Measurements from ENCODE around the gene IL16.

The IL16 gene

DNA sequence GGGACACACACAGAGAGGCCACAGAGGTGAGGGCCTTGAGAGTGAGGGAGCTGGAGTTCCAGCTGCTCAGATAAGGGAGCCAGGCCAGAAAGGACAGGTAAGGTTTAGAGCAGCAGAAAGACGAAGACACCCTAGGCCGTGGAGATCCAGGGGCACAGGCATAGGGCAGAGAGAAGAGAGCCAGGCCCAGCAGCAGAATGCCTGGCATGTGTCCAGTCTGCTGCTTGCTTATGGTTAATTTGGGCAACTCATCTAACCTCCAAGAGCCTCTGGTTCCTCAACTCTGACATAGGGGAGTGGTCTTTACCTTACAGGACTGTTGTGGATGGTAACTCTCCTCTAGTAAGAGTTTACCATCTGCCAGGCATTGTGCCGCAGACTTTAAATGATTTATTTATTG lies 91.4 kb downstream of the IL16 start:
- no peak for DNase-seq (ENCODE audit: low read depth in 1 of 2, low spot score in 1 of 2)
- Histone ChIP-seq H3K27ac (replicated peaks) (no peak overlapping the region), H3K4me3 (replicated peaks; ENCODE audit: insufficient read depth, low read length) (no peak overlapping the region), H3K27me3 (ENCODE audit: insufficient read depth, poor library complexity, severe bottlenecking) (no peaks in the 10 kb centered on the region)
- TF ChIP-seq, protein P1, sequence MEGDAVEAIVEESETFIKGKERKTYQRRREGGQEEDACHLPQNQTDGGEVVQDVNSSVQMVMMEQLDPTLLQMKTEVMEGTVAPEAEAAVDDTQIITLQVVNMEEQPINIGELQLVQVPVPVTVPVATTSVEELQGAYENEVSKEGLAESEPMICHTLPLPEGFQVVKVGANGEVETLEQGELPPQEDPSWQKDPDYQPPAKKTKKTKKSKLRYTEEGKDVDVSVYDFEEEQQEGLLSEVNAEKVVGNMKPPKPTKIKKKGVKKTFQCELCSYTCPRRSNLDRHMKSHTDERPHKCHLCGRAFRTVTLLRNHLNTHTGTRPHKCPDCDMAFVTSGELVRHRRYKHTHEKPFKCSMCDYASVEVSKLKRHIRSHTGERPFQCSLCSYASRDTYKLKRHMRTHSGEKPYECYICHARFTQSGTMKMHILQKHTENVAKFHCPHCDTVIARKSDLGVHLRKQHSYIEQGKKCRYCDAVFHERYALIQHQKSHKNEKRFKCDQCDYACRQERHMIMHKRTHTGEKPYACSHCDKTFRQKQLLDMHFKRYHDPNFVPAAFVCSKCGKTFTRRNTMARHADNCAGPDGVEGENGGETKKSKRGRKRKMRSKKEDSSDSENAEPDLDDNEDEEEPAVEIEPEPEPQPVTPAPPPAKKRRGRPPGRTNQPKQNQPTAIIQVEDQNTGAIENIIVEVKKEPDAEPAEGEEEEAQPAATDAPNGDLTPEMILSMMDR (IDR thresholded peaks at IDR 0.05; ENCODE audit: insufficient read depth, low read length): no peak
- no peak for TF ChIP-seq GABPA (IDR thresholded peaks at IDR 0.05; ENCODE audit: low read depth)
- no peak for TF ChIP-seq POLR2AphosphoS5 (IDR thresholded peaks at IDR 0.05; ENCODE audit: low read depth)
- TF ChIP-seq, protein P2, sequence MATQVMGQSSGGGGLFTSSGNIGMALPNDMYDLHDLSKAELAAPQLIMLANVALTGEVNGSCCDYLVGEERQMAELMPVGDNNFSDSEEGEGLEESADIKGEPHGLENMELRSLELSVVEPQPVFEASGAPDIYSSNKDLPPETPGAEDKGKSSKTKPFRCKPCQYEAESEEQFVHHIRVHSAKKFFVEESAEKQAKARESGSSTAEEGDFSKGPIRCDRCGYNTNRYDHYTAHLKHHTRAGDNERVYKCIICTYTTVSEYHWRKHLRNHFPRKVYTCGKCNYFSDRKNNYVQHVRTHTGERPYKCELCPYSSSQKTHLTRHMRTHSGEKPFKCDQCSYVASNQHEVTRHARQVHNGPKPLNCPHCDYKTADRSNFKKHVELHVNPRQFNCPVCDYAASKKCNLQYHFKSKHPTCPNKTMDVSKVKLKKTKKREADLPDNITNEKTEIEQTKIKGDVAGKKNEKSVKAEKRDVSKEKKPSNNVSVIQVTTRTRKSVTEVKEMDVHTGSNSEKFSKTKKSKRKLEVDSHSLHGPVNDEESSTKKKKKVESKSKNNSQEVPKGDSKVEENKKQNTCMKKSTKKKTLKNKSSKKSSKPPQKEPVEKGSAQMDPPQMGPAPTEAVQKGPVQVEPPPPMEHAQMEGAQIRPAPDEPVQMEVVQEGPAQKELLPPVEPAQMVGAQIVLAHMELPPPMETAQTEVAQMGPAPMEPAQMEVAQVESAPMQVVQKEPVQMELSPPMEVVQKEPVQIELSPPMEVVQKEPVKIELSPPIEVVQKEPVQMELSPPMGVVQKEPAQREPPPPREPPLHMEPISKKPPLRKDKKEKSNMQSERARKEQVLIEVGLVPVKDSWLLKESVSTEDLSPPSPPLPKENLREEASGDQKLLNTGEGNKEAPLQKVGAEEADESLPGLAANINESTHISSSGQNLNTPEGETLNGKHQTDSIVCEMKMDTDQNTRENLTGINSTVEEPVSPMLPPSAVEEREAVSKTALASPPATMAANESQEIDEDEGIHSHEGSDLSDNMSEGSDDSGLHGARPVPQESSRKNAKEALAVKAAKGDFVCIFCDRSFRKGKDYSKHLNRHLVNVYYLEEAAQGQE (IDR thresholded peaks at IDR 0.05; ENCODE audit: insufficient replicate concordance, low read depth): no peak
- TF ChIP-seq SPI1 (IDR thresholded peaks at IDR 0.05; ENCODE audit: borderline replicate concordance, low read depth): no peak

DNA sequence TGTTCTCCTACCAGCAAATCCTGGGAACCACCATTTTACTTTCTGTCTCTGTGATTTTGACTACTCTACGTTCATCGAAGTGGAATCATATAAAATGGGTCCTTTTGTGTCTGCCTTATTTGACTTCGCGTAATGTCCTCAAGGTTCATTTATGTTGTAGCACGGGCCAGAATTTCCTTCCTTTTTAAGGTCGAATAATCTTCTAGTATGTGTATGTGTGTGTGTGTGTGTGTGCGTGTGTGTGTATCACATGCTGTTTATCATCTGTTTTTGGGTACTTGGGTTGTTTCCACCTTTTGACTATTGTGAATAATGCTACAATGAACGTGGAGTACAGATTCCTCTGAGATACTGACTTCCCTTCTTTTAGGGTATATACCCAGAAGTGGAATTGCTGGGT lies 91.9 kb downstream of the IL16 start:
- Histone ChIP-seq H3K4me3 (replicated peaks; ENCODE audit: insufficient read depth, low read length) (no peak overlapping the region), H3K27me3 (ENCODE audit: insufficient read depth, poor library complexity, severe bottlenecking) (no peaks in the 10 kb centered on the region), H3K27ac (replicated peaks) (no peak overlapping the region)
- TF ChIP-seq SPI1 (IDR thresholded peaks at IDR 0.05; ENCODE audit: borderline replicate concordance, low read depth) (no peak), GABPA (IDR thresholded peaks at IDR 0.05; ENCODE audit: low read depth) (no peak), POLR2AphosphoS5 (IDR thresholded peaks at IDR 0.05; ENCODE audit: low read depth) (no peak)
- TF ChIP-seq, protein P1 (IDR thresholded peaks at IDR 0.05; ENCODE audit: insufficient read depth, low read length): no peak
- TF ChIP-seq, protein P2 (IDR thresholded peaks at IDR 0.05; ENCODE audit: insufficient replicate concordance, low read depth): no peak
- DNase-seq (ENCODE audit: low read depth in 1 of 2, low spot score in 1 of 2): no peak

DNA sequence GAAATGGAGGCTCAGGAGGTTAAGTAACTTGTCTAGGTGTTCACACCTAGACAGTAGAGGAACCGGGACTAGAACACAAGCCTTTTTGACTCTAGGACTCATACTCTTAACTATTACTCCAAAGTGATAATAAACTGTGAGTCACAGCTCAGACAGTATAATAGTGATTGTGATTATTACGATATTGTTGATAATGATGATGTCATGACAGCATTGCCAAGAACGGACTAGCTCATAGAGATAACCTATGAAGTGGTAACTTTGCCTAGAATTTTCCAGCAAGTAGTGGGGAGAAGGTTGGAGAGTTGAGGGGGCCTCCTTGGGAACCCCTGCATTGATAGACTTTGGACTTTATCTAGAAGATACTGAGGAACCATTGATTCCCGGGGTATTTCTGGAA lies 93.2 kb downstream of the IL16 start:
- Histone ChIP-seq H3K27ac (replicated peaks) (no peak overlapping the region), H3K27me3 (ENCODE audit: insufficient read depth, poor library complexity, severe bottlenecking) (no peaks in the 10 kb centered on the region), H3K4me3 (replicated peaks; ENCODE audit: insufficient read depth, low read length) (no peak overlapping the region)
- TF ChIP-seq, protein P2 (IDR thresholded peaks at IDR 0.05; ENCODE audit: insufficient replicate concordance, low read depth): no peak
- TF ChIP-seq, protein P1 (IDR thresholded peaks at IDR 0.05; ENCODE audit: insufficient read depth, low read length): no peak
- TF ChIP-seq GABPA (IDR thresholded peaks at IDR 0.05; ENCODE audit: low read depth) (no peak), SPI1 (IDR thresholded peaks at IDR 0.05; ENCODE audit: borderline replicate concordance, low read depth) (no peak), POLR2AphosphoS5 (IDR thresholded peaks at IDR 0.05; ENCODE audit: low read depth) (no peak)
- no peak for DNase-seq (ENCODE audit: low read depth in 1 of 2, low spot score in 1 of 2)

All from HL-60 (cell line).